ENCODE results near the gene MEGF11.

MEGF11 gene

GRCh38 chr15:65914386-65914785, 339.2 kb downstream of the MEGF11 start:
- Histone ChIP-seq H3K27ac (no peak overlapping the region), H3K9ac (no peak overlapping the region), H3K79me2 (no peaks in the 10 kb centered on the region), H3K4me1 (no peaks in the 10 kb centered on the region), H3K4me3 (ENCODE audit: low read depth, low read length) (no peak overlapping the region), H2AFZ (no peak overlapping the region), H3K9me3 (ENCODE audit: control insufficient read depth, low read length) (no peaks in the 10 kb centered on the region), H3K36me3 (ENCODE audit: control insufficient read depth, insufficient read depth, low read length) (no peaks in the 10 kb centered on the region), H3K27me3 (ENCODE audit: control insufficient read depth, insufficient read depth, low read length) (no peaks in the 10 kb centered on the region), H3K4me2 (ENCODE audit: low read length) (no peak overlapping the region)
- TF ChIP-seq CTCF (IDR thresholded peaks at IDR 0.05): no peak

- Histone ChIP-seq H3K27ac (no peak overlapping the region), H3K27me3 (ENCODE audit: control insufficient read depth, insufficient read depth, low read length) (no peaks in the 10 kb centered on the region), H3K4me2 (ENCODE audit: low read length) (no peak overlapping the region), H3K4me1 (no peaks in the 10 kb centered on the region), H3K79me2 (no peaks in the 10 kb centered on the region), H3K9ac (no peak overlapping the region), H3K4me3 (ENCODE audit: low read depth, low read length) (no peak overlapping the region), H2AFZ (no peak overlapping the region), H3K9me3 (ENCODE audit: control insufficient read depth, low read length) (no peaks in the 10 kb centered on the region), H3K36me3 (ENCODE audit: control insufficient read depth, insufficient read depth, low read length) (no peaks in the 10 kb centered on the region)
- no peak for TF ChIP-seq CTCF (IDR thresholded peaks at IDR 0.05)
Measured at GRCh38 chr15:65913631-65914199, 339.8 kb downstream of the MEGF11 start.

- no peaks in the 10 kb centered on the region for H3K4me1 ChIP-seq
- H3K9ac ChIP-seq: no peak overlapping the region
- H3K27me3 ChIP-seq (ENCODE audit: control insufficient read depth, insufficient read depth, low read length): no peaks in the 10 kb centered on the region
- H3K4me3 ChIP-seq (ENCODE audit: low read depth, low read length): no peak overlapping the region
- no peak overlapping the region for H3K27ac ChIP-seq
- no peaks in the 10 kb centered on the region for H3K79me2 ChIP-seq
- no peak overlapping the region for H2AFZ ChIP-seq
- no peak for TF ChIP-seq CTCF (IDR thresholded peaks at IDR 0.05)
- no peaks in the 10 kb centered on the region for H3K9me3 ChIP-seq (ENCODE audit: control insufficient read depth, low read length)
- H3K4me2 ChIP-seq (ENCODE audit: low read length): no peak overlapping the region
- H3K36me3 ChIP-seq (ENCODE audit: control insufficient read depth, insufficient read depth, low read length): no peaks in the 10 kb centered on the region
Measured at GRCh38 chr15:65912235-65912634, 341.3 kb downstream of the MEGF11 start.

- Histone ChIP-seq H3K9ac (no peak overlapping the region), H3K9me3 (ENCODE audit: control insufficient read depth, low read length) (no peaks in the 10 kb centered on the region), H3K79me2 (no peaks in the 10 kb centered on the region), H3K36me3 (ENCODE audit: control insufficient read depth, insufficient read depth, low read length) (no peaks in the 10 kb centered on the region), H3K4me1 (no peaks in the 10 kb centered on the region), H3K4me3 (ENCODE audit: low read depth, low read length) (no peak overlapping the region), H3K27me3 (ENCODE audit: control insufficient read depth, insufficient read depth, low read length) (no peaks in the 10 kb centered on the region), H2AFZ (no peak overlapping the region), H3K4me2 (ENCODE audit: low read length) (no peak overlapping the region), H3K27ac (no peak overlapping the region)
- no peak for TF ChIP-seq CTCF (IDR thresholded peaks at IDR 0.05)
Measured at GRCh38 chr15:65910341-65910740, 343.2 kb downstream of the MEGF11 start.

- no peaks in the 10 kb centered on the region for H3K36me3 ChIP-seq (ENCODE audit: control insufficient read depth, insufficient read depth, low read length)
- TF ChIP-seq CTCF (IDR thresholded peaks at IDR 0.05): no peak
- H2AFZ ChIP-seq: no peak overlapping the region
- H3K9ac ChIP-seq: no peak overlapping the region
- no peaks in the 10 kb centered on the region for H3K9me3 ChIP-seq (ENCODE audit: control insufficient read depth, low read length)
- H3K79me2 ChIP-seq: no peaks in the 10 kb centered on the region
- no peaks in the 10 kb centered on the region for H3K4me1 ChIP-seq
- H3K4me3 ChIP-seq (ENCODE audit: low read depth, low read length): no peak overlapping the region
- H3K4me2 ChIP-seq (ENCODE audit: low read length): no peak overlapping the region
- H3K27me3 ChIP-seq (ENCODE audit: control insufficient read depth, insufficient read depth, low read length): no peaks in the 10 kb centered on the region
- H3K27ac ChIP-seq: no peak overlapping the region
Measured at GRCh38 chr15:65909831-65910230, 343.7 kb downstream of the MEGF11 start.

Data from parathyroid adenoma (tissue), 2 donors.